HG03457 (cell line): ENCODE measurements around the gene MACROD2.

Experiments used
- ATAC-seq: cut with Tn5 transposase; IDR thresholded peaks from one replicate; pipeline ENCODE4 v1.9.1; 2021; ENCODE audit warnings: moderate number of reproducible peaks; ENCODE audit not compliant: unreplicated experiment

MACROD2 gene

GRCh38 chr20:14333721-14334120 is 338.4 kb downstream of the MACROD2 start:
- no peak for ATAC-seq

- ATAC-seq: no peak
These were observed 339.1 kb downstream of the MACROD2 start for GRCh38 chr20:14334306-14334930.

- ATAC-seq: no peak
These were observed 339.7 kb downstream of the MACROD2 start for GRCh38 chr20:14335052-14335451.

GRCh38 chr20:14336686-14337085 is 341.4 kb downstream of the MACROD2 start:
- ATAC-seq: no peak

GRCh38 chr20:14337400-14338171 is 342.3 kb downstream of the MACROD2 start, which contains the start of gene FLRT3:
FLRT3 (minus strand) TSS chr20:14337612; CDS start chr20:14327506, 10,106 bp downstream.
- peak; percentile 97 for ATAC-seq

DNA sequence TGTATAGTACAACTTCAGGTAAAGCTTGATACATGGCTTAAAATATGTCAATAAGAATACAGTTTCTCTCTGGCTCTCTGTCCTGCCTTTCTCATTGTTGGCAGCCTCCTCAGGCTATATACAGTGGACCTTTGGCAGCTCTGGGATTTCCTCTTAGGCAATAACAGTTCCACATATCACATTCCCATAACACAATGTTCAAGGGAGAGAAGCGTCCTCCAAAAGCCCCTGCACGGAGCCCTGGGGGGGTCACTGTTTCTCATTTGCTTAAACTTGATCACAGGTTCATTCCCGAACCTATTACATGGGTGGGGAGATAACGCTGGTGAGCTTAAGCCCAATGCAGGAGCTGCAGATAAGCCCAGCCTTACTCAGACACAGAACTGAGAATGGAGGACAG is 346.5 kb downstream of the MACROD2 start:
- no peak for ATAC-seq

DNA sequence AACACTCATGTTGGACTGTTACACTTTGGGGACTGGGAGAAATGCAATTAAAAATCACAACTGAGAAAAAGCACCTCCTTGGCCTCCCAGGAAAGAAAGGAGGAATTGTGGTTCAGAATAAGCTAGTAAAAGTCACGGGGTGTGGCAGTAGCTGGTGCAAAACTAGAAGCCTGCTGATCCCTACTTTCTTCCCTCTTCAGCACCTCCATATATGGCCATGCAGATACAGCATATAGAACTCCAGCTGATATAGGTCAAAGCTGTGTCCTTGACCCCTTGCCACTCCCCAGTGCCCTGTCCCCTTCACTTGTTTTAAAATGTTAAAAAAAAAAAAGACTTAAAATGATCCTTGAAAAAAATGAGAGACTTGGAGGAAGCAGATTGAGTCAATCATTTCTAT is 347.6 kb downstream of the MACROD2 start:
- ATAC-seq: no peak

- no peak for ATAC-seq
These were observed 348.3 kb downstream of the MACROD2 start for GRCh38 chr20:14343491-14344065.

- no peak for ATAC-seq
These were observed 349.4 kb downstream of the MACROD2 start for GRCh38 chr20:14344746-14345145.

DNA sequence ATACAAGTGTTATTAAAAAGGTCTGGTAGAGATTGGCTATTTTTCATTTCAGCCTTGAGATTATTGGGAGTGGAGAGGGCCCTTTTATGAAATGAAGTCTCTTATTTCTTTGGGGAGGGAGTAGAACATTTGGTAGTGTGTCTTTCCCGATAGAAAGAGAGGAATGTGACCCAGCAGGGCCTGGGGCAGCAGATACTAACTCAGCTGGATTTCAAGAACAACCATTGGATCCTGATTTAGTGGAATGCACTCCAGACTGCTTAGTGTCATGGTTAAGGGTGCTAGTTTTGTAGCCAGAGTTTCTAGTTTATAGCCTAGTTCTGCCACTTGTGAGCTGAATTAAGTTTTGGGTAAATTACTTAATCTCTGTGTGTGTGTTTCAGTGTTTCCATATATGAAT is 360.5 kb downstream of the MACROD2 start:
- no peak for ATAC-seq

- ATAC-seq: no peak
These were observed 365.1 kb downstream of the MACROD2 start for GRCh38 chr20:14360416-14360815.

- no peak for ATAC-seq
These were observed 366.4 kb downstream of the MACROD2 start for GRCh38 chr20:14361509-14362345.

DNA sequence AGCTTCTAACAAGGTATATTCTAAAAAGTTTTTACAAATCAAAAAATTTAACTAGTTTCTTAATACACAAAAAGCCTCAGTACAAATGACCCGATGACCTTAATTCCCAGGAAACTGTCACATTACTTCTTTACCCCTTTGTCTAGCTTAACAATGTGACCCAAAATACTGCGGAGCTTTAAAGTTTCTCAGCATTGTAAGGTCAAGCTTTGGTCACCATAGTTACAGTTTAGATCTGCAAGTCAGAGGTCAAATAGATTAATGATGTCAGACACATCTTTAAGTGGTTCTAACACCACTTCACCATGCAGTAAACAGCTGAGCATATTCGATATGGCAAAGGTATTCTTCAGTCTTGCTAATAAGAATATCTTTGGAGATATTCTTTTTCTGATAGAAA is 378.9 kb downstream of the MACROD2 start:
- ATAC-seq: no peak

DNA sequence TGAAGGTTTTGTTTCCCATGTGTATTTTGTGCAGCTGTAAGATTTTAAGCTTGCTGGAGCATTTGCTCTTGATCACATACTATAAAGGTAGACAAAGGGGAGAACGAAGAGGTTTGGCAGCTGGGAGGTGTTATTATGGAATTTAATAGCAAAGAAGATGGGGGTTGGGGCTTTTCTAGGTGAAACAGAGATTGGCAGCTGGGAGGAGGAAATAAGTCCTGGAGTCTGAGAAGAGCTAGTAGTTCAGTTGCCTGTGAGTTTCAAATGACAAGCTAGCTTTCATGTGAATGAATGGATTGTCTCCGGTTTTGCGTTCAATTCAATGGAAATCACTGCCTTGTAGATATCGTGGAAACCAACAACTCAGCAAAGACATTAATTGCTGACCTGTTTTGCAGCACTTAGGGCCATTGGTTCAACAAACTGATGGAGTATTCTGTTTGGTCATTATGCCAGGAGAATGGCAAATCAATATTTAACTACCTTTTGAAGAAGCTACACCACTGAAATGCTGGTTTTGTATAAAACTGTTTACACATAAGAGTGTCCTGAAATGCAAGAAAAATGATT is 380.2 kb downstream of the MACROD2 start:
- no peak for ATAC-seq

- no peak for ATAC-seq
These were observed 383.0 kb downstream of the MACROD2 start for GRCh38 chr20:14378326-14378725.

DNA sequence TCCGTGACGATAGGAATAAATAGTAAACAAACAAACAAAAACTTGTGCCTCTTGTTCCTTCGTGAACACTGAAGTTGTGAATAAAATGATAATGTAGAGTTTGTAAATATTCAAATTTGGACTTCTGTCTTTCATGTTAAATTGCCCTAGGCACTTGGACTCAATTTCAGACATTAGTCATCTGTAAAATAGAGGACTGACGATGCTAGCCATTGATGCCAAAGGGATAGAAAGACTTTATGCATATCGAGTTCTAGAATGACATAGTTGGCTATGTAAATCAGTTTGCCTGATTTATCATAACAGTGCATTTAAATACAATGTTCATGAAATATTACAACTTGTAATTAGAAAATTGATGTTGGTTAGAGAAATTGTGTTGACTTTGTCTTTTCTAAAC is 388.0 kb downstream of the MACROD2 start:
- no peak for ATAC-seq

- no peak for ATAC-seq
These were observed 389.3 kb downstream of the MACROD2 start for GRCh38 chr20:14384416-14385175.

DNA sequence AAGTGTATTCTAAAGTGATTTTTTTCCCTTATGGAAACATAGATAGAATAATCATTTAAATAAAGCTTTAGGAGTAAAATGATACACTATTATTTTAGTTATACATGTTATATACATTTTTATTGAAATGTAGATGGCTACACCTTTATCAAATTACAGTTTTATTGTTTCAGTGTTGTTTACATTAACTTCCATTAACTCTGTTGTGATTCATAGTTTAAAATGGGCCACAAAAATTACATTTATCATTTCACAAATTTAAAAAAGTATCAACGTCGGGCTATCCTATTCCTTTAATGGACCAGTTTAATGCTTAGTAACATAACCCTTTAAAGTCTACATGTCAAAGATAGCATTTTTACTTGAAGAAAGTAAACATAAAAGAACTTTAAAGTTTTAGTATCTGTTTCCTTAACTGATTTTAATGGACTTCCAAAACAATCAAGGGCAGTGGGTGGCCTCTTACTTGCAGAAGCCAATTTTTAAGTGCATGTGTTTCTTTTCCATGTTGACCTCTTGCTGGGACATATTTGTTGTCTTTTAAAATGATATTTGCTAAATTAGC is 389.9 kb downstream of the MACROD2 start:
- ATAC-seq: no peak

GRCh38 chr20:14386726-14387125 is 391.4 kb downstream of the MACROD2 start:
- no peak for ATAC-seq
